HS-5 (cell line): Measurements from ENCODE around the gene TNFSF10.

Experiments
- DNase-seq: peaks from one replicate; pipeline ENCODE4 v3.0.0-alpha.2; 2012; ENCODE audit warnings: low read depth

TNFSF10 gene

DNA sequence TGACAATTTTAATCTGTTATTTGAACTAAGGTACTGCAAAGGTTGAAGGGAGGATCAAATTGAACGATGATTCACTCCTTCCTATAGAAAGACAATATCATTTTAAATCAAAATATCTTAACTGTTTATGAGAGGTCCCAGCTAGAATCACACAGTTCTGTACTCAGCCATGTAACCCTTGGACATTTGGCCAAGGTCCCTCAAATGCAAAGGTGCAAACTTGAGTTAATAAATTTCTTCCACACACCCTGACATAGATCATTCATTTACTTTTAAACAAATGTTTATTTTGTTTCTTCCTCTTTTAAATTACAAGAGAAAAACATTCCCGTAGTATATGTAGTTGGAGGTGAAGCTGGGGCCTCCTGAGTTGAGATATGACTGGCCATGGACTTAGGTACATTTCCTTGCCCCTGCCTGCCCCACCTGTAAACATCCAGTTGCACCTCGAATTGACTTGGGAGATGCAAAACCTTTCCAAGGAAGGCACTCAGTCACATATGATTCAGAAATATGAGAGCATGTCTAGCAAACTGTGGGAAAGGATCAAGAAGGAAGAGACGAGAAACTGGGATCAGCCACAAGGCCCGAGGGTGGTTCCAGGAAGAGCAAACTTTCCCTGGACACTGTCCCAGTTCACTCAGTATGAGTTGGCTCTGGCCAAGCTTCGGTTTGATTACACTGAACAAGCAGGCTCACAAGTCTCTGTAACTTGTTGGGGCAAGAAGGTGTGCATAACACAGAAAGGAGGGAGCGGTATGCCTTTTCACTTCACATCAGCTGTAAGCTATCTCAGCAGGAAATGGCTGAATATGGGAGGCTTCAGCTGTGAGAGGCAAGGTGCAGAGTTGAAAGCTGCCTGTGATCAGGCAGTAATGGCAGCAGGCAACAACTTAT, 6.7 kb downstream of the TNFSF10 start:
- DNase-seq, result no peak

DNA sequence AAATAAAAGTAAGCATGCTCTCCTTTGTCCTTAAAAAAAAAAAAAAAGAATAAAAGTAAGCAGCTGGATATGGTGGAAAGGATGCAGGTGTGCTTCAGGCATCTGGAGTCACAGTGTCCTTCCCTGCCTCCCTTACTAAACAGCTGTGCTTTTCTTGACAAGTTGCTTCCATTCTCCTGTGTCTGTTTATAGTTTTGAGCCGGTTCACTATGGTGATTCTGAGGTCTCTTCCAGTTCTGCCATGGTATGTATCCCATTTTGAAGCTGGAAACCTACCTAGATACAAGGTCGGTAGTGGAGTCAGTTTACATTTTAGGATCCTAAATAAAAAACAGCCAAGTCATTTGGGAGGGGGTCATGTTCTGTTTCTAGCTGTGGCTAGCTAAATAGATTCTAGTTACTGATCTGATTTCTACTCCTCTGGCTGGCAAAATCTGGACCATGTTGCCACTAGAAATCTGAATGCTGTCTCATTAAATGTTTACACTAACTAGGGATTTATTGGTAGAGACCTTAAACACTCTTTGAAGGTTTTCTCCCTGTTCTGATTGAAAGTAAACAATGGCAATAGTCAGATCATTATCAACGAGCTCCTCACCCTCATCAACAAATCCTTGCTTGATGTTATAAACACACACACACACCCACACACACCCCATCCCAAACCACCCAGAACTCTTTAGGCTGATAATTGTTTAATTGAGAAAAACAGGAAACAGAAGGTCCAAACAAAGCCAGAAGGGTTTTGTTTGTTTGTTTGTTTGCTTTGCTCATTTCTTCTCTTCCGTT, 7.9 kb downstream of the TNFSF10 start:
- DNase-seq, result no peak

DNA sequence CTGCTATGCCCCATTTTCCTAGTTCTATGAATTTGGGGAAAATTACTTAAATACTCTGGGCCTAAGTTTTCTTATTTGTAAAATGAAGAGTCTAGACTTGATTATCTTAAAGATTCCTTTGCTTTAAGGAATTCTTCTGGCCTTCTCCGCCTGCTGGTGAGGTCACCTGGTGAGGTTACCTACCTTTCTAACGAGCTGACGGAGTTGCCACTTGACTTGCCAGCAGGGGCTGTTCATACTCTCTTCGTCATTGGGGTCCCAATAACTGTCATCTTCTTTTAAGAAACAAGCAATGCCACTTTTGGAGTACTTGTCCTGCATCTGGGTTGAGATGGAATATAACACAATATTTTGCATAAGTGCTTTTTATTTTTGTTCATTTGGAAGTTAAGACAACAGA, 8.6 kb downstream of the TNFSF10 start:
- DNase-seq, result no peak

DNA sequence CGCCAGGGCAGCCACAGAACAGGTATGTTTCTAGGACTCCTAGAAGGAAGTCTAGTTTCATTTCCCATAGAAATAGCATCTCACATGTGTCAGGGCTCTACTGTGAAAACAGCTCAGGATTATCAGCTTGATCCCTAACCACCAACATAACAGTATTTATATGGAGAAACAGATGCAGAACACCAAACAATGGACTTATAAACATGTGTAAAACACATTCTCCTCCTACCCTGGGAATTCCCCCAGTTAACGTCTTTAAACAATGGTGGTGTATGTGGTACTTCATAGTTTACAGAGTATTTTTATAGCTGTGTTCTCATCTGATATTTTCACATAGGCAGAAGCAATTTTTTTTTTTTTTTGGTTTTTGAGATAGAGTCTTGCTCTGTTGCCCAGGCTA, 9.7 kb downstream of the TNFSF10 start:
- no peak for DNase-seq

DNA sequence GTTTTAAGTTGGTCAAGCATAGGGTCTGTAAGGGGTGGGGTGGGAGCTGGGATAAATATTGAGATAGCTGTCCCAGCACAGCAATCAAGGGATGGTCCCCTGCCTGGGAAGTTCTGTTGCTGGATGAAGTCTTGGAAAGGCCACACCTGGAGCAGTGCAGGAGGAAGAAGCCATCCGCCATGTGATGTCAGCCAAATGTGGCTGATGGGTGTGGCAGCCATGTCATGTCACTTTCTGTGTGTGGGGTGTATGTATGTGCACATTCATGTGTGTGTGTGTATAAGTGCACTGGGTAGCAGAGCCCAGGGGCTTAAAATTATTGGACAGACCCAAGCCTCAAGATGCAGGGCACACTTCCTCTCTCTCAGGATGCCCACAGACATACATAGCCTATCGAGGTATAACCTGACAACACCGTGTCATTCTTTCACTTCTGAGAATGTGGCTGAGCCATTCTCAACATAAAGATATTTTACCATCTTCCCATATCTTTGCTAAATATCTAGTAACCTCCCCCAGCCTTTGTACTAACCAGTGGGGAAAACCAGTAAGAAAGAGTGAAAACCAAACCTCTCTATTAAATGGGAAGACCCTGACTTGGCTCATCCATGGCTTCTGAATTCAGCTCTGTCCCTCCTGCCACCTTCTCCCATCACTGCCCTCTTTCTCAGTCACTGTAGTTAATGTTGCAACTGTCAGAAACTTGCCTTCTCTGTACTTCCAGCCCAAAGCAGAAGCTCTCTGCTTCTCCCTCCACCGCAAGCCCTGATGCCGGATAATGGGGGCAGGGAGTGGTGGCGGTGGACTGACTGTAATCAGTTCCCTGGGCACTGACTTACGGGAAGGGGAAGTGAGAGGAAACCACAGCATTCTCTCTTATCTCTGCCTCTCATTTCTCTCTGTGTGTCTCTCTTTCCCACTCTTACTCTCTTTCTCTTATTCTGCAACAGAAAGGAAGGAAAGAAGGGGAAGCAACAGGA, 11.2 kb downstream of the TNFSF10 start:
- no peak for DNase-seq

DNA sequence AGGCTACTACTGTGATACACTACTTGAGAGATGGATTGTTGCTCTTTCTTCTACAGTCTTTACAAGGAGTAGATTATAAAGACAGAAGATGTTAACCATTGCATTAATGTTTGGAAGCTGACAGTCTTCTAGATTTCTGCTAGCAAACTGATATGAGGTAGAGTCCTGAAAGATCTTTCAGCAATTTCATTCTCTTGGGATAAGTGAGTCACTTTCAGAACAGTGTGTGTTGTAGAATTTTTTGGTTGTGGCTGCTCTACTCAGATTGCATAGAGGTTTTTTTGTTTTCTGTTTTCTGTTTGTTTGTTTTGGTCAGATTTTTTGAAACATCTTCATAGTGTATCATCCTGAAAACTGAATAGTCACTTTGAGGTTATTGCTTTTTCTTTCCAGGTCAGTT, 17.1 kb downstream of the TNFSF10 start:
- no peak for DNase-seq

DNA sequence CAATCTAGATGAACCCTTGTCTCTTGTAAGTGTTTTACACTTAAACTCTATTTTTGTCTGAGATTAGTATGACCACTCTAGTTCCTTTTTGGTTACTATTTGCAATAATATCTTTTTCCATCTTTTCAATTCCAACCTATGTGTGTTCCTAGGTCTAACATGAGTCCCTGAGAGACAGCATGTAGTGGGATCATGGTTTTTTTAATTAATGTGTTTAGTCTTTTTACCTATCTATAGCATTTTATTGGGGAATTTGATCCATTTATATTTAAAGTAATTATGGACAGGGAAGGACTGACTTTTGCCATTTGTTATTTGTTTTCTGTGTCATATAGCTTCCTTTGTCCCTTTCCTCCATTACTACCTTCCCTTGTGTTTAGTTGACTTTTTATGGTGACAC, 21.7 kb downstream of the TNFSF10 start:
- DNase-seq, result no peak

DNA sequence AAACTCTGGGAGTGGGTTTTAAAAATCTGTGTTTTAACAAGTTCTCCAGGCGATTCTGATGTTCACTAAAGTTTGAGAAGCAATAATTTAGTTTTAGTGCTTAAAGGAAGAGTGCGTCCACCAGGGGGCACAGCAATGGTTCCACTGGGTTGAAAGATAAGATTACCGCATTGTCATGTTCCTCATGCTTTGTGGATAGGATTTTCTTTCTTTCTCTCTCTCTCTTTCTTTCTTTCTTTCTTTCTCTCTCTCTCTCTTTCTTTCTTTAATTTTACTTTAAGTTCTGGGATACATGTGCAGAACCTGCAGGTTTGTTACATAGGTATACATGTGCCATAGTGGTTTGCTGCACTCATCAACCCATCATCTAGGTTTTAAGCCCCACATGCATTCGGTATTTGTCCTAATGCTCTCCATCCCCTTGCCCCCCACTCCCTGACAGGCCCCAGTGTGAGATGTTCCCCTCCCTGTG, 33.0 kb downstream of the TNFSF10 start:
- DNase-seq, result peak; percentile 40

DNA sequence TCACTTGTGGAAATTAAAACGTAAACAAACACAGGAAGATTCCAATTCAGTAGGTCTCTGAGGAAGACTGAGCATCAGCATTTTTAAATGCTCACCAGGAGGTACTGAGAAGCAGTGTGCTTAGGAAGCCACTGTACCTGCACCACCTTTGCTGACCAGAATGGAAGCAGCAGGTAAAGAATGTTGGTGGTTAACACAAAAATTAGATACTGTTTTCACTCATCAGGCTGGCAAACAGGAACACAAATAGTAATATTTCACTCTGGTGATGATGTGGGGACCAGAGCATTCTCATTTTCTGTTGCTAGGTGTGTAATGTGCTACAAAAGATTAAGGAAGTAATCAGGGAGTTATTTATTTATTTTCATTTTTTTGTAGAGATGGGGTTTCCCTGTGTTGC, 45.1 kb downstream of the TNFSF10 start:
- DNase-seq, result no peak

DNA sequence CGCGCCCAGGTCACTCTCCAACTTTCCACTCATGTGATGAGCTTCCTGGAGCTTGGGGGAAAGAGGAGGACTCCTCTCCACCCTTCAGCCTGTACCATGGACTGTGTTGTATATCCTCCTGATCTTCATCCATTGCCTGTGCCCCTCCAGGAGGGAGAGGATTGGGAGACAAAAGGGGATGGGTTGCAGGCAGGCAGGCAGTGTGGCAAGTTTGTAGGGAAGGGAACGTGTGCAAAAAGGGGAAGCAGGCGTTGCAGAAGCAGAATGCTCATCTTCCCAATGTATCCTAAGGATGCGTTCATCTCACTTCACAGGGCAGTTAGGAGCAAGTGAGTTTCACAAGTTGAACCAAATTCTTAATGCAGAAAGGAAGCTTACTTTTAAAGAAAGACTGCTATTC, 46.9 kb downstream of the TNFSF10 start:
- DNase-seq, result no peak

DNA sequence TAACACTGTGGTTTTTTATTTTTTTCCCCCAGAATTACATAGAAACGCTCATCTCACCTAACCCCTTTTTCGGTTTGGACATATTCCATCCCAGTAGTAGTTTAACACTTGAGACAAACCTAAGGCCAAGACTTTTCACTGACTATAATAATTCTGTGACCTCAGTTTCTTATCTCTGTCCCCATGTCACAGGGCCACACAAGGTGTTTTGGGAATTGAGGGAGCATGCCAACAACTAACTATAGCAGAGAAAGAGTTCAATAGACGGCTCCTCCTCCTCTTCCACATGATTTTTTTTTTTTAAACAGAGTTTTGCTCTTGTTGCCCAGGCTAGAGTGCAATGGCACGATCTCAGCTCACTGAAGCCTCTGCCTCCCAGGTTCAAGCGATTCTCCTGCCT, 47.5 kb downstream of the TNFSF10 start:
- DNase-seq, result no peak

DNA sequence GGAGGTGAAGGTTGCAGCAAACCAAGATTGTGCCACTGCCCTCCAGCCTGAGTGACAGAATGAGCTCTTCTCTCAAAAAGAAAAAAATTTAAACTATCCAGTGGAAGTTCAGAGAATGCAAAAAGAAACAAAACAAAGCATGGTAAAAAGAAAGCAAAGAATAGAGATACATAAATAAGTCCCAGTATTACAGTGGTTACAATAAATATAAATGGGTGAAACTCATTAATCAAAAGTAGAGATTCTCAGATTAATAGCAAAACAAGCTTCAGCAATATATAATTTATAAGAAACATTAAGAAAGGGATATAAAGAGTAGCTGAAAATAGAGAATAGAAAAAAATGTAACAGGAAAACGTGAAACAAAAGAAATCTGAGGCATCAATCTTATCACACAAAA, 51.3 kb downstream of the TNFSF10 start:
- no peak for DNase-seq

DNA sequence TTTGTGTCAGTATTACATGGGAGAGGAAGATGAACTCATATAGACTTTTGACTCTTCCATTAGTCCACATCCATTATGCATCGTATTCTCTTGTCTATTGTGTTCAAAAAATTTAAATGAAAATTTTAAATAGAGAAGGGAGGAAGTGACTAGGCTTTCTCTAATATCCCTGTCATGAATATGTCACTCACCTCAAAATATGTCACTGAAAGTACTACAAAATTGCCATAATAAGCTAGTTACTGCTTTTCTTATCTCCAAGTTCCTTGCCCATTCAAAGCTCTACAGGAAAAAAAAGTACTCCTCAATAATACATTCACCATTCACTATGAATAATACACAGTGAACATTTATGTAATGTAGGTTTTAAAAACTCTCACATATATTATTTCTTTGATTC, 52.6 kb downstream of the TNFSF10 start:
- no peak for DNase-seq

DNA sequence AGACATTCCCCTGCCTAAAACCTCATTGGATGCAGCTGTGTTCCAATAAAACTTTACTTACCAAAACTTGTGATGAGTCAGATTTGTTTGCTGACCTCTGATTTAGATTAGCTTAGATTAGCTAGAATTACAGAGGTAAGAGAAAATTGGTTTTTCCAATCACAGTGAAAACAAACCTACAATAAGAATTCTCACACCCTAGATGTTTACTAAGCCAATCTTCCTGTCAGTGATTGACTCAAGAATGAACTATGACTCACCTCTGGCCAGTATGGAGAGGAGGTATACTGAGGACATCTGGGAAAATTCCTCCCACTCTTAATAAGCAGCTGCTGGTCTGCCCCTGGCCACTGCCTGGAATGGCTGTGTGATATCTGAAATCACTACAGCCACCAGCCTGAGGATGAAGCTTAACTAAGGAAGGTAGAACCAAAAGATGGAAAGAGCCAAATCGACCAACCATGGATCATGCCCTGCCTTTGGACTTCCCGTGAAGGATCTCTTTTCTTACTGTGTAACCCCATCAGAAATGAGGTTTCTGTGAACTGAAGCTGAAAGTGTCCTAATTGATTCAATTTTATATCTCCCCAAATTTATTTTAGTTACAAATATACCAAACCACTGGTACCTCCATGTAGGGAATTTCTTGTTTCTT, 55.9 kb downstream of the TNFSF10 start:
- DNase-seq, result peak; percentile 48

DNA sequence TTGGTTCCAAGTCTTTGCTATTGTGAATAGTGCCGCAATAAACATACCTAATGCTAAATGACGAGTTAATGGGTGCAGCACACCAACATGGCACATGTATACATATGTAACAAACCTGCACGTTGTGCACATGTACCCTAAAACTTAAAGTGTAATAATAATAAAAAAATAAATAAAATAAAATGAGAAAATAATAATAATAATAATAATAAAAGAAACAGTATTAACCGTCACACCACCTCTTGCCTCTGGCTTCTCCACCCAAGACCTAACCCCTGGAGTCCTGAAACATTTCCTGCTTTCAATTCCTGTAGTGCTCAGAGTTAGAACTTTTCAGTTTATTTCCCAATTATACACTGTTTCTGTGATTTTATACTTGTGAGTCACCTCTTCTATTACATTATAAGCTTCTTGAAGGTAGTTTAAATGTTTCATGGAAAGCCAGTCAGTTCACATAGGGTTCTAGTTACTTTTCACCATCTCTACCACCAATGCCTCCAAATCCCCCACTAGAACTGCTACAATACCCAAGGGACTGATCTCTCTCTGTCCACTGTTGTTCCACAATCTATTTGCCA, 56.6 kb downstream of the TNFSF10 start:
- no peak for DNase-seq

DNA sequence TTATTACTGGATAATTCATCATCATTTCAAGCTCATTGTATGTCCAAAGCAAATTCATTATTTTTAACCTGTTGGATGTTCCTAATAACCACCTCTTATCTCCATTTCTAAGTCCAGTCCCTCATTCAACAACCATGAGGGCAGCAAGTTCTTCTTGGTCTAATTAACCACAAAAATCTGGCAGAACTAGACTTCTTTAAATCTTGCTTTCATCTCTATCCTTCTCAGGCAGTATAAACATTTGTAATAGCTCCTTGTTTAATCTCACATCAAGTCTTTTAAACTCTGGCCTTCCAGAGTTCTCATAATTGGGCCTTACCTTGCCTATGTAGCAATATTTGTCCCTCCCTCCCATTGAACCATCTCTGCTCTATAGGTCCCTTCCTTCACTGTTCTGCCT, 57.9 kb downstream of the TNFSF10 start:
- DNase-seq, result no peak

DNA sequence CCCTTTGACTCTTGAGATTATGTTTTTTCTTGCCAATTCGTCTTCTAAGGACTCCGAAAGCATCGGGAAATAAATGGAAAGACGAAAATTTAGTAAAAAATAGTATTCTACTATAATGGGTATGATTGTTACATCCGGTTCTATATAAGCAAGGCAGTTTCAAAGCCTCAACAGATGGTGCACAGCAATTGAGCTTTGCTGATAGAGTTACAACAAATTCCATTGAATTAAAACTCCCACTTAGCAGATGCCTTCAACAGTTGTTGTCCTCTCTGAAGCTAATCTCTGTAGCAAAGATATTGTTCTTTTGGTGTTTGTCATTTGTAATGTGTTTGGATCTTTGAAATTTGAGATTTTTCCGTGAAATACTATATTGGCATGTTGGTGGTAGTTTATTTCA, 58.9 kb downstream of the TNFSF10 start:
- no peak for DNase-seq

DNA sequence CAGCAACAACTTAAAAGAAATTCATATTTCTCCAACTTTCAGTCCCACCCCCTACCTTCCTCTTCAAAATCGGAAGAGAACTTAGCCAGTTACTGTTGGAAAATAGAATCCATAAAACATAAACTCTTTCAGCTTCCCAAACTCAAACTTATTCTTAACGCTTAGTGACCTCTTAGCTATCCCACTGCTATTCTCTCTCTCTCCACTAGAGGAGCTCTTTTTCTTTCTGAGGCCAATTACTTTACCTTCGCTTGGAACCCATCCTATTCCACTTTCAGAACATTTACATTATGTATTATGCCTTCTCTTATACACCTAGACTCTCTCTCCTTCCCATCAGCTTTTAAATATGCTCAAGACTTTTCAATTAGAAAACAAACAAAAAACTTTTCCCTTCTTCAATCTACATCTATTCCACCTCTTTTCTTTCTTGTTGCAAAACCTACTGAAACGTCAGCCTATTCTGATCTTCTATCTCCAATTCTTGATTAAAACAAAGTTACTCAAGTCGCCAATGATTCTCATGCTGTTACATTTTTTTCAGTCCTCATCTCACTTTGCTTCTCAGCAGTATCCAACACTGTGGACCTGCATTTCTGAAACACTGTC, 61.6 kb downstream of the TNFSF10 start:
- DNase-seq, result no peak

DNA sequence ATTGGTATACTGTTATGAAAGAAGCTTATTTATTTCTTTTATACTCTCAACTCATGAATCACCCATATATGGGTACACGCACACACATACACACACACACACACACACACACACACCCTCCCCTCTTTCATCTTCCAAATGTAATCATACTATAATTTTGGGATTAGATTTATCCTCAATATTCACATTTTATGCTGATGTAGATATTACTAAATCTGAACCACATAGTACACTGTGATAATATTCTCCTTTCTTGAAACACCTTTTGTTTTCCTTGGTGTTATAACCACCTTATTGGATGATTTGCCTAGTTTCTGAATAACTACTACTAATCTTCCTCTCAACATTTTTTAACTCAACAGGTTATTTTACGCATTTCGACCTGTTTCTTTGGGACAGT, 66.8 kb downstream of the TNFSF10 start:
- DNase-seq, result no peak
